Neural crest cell (in vitro differentiated cells): ENCODE data around the gene DGKZ. TPM values are rescaled to one million over a fixed set of nuclear protein-coding genes. Genes with fewer than 3 reads are reported as not detected.
A peak's percentile ranks its signal among the peaks of the same experiment; 100 is the strongest.

Source experiments
- DNase-seq: peaks from one replicate; pipeline ENCODE4 v3.0.0; 2021; ENCODE audit warnings: low read depth, mixed read lengths, low spot score
- H3K27ac Mint-ChIP-seq: one replicate; pipeline ENCODE4 v1.8.0; 2021; ENCODE audit warnings: mild to moderate bottlenecking, mixed read lengths; ENCODE audit not compliant: unreplicated experiment
- H3K27me3 Mint-ChIP-seq: 2 replicates; pipeline ENCODE4 v1.8.0; 2021; ENCODE audit warnings: low read depth, mild to moderate bottlenecking, mixed read lengths
- H3K36me3 Mint-ChIP-seq: 2 replicates; pipeline ENCODE4 v1.8.0; 2021; ENCODE audit warnings: low read depth, mild to moderate bottlenecking, mixed read lengths
- H3K4me1 Mint-ChIP-seq: 2 replicates; pipeline ENCODE4 v1.8.0; 2021; ENCODE audit warnings: mixed read lengths
- H3K4me3 Mint-ChIP-seq: one replicate; pipeline ENCODE4 v1.8.0; 2021; ENCODE audit warnings: mild to moderate bottlenecking, mixed read lengths
- H3K9me3 Mint-ChIP-seq: 2 replicates; pipeline ENCODE4 v1.8.0; 2021; ENCODE audit warnings: mixed read lengths
- total RNA-seq: library from RNA; stranded (reverse); gene quantifications from 2 replicates; pipeline ENCODE4 v1.2.1, GENCODE V29; 2021
- TF ChIP-seq, protein P1 (sequence below): fragments of 200-600 bp; sonication (generic); conservative IDR thresholded peaks from 2 replicates; pipeline ENCODE4 v1.5.0; 2021; ENCODE audit warnings: antibody characterized with exemption, mild to moderate bottlenecking

The DGKZ gene
- total RNA-seq, 1 donor from 2014 or later, result 60.1 TPM

DNA sequence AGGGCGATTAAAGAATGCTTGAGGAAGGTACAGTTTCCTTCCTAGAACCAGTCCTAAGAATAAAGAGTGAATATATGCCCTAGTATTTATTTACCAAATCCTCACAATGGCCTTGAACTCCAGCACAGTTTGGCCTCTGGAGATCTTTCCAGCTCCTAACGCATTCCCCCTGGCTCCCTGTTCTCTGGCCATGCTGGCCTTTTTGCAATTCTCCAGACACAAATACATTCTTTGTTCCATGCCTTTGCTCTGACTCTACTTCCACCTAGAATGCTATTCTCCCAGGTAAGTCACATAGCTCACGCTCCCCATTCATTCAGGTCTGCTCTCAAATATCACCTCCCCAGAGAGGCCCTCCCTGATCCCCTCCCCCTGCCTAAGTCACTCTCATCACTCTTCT is 3.7 kb upstream of the DGKZ start:
- H3K27ac Mint-ChIP-seq, result peak overlapping the region; percentile 65
- no peaks in the 10 kb centered on the region for H3K36me3 Mint-ChIP-seq
- DNase-seq, result no peak
- H3K9me3 Mint-ChIP-seq, result no peaks in the 10 kb centered on the region
- TF ChIP-seq, protein P1, sequence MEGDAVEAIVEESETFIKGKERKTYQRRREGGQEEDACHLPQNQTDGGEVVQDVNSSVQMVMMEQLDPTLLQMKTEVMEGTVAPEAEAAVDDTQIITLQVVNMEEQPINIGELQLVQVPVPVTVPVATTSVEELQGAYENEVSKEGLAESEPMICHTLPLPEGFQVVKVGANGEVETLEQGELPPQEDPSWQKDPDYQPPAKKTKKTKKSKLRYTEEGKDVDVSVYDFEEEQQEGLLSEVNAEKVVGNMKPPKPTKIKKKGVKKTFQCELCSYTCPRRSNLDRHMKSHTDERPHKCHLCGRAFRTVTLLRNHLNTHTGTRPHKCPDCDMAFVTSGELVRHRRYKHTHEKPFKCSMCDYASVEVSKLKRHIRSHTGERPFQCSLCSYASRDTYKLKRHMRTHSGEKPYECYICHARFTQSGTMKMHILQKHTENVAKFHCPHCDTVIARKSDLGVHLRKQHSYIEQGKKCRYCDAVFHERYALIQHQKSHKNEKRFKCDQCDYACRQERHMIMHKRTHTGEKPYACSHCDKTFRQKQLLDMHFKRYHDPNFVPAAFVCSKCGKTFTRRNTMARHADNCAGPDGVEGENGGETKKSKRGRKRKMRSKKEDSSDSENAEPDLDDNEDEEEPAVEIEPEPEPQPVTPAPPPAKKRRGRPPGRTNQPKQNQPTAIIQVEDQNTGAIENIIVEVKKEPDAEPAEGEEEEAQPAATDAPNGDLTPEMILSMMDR, result no peak
- peaks cover 57% of the 10 kb centered on the region for H3K4me1 Mint-ChIP-seq
- peak overlapping the region; percentile 42 for H3K4me3 Mint-ChIP-seq
- peaks cover 10% of the 10 kb centered on the region for H3K27me3 Mint-ChIP-seq

DNA sequence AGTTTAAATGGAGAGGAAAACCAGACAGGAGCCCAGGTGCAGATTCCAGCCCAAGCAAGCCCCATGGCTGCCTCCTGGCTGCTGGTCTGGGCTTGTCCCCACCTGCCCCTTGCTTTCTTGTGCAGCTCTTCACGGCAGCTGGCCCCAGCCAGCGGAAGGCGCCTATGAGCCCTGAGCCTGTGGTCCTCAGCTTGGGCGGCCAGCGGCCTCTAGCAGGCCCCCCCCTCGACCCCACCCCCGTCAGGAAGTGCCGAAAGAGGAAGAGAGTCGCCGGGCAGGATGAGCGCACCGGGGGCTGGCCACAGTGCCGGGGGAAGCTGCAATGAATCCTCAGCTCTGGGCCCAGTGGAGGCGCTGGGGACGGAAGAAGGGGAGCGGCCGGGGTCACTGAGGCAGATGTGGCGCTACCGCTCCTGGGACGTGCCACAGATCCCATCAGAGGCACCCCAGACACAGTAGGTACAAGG is 2.1 kb upstream of the DGKZ start:
- no peak overlapping the region for H3K27ac Mint-ChIP-seq
- peak overlapping the region; percentile 79 for H3K4me3 Mint-ChIP-seq
- H3K4me1 Mint-ChIP-seq, result peaks cover 47% of the 10 kb centered on the region
- no peak for DNase-seq
- peaks cover 10% of the 10 kb centered on the region for H3K27me3 Mint-ChIP-seq
- H3K9me3 Mint-ChIP-seq, result no peaks in the 10 kb centered on the region
- TF ChIP-seq, protein P1, result no peak
- H3K36me3 Mint-ChIP-seq, result no peaks in the 10 kb centered on the region

DNA sequence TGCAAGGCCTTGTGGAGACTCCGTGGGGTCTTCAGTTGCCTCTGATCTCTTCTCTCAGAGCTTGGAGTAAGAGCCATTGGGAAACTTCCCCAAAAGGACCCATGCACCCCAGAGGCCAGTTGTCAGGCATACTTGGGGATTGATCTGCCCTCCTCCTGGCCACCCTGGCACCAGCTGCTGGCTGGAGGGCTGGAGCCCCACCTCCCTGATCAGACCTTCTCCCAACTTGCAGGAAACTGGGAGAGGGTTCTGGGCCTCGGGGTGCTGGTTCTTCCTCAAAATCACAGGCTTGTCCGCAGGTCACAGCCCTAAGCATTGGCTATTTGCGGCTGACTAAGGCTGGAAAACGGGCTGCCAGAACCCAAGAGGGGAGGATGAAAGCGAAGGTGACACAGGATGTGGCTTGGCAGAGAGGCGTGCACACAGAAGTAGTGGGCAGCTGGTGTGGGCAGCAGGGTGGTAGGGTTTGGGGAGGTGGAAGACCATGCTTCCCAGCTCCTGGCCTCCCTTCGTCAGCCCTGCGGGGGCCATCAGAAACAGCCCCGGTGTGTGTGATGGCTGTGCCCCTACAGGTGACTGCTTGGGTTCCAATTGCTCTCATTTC is 1.3 kb upstream of the DGKZ start:
- Mint-ChIP-seq H3K27me3 (peaks cover 10% of the 10 kb centered on the region), H3K36me3 (no peaks in the 10 kb centered on the region)

DNA sequence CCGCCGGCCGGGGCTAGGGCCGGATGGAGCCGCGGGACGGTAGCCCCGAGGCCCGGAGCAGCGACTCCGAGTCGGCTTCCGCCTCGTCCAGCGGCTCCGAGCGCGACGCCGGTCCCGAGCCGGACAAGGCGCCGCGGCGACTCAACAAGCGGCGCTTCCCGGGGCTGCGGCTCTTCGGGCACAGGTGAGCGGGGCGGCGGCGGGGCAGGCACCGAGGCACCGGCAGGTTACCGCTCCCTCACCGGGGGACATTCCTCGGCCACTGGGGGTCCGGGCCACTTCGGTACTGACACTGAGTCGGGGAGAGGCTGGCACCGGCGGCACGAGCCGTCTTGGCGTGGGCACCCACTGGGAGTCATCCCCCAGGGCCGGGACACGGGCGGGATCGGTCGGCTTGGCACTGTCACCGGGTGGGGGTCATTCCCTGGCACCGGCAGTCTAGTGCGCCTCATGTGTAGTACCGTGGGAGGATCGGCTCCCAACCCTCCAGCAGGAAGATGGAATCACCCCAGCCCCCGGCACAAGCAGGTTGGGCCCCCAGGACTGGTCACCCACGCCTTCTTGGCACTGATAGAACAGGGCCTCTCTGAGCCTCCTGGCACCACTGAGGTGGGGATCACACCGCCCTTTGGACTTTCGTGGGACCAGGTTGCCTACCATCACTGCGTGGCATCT is 511 bp downstream of the DGKZ start:
- H3K4me3 Mint-ChIP-seq, result peak overlapping the region; percentile 90
- no peak overlapping the region for H3K27ac Mint-ChIP-seq
- no peaks in the 10 kb centered on the region for H3K9me3 Mint-ChIP-seq
- no peaks in the 10 kb centered on the region for H3K36me3 Mint-ChIP-seq
- peaks cover 10% of the 10 kb centered on the region for H3K27me3 Mint-ChIP-seq
- TF ChIP-seq, protein P1, result no peak
- no peak for DNase-seq
- H3K4me1 Mint-ChIP-seq, result peaks cover 42% of the 10 kb centered on the region

More for the DNA sequence above, 1.3 kb upstream of the DGKZ start:
- Mint-ChIP-seq H3K4me3 (peak overlapping the region; percentile 85), H3K27ac (no peak overlapping the region), H3K9me3 (no peaks in the 10 kb centered on the region), H3K4me1 (peaks cover 46% of the 10 kb centered on the region)
- DNase-seq, result no peak
- TF ChIP-seq, protein P1, result no peak

DNA sequence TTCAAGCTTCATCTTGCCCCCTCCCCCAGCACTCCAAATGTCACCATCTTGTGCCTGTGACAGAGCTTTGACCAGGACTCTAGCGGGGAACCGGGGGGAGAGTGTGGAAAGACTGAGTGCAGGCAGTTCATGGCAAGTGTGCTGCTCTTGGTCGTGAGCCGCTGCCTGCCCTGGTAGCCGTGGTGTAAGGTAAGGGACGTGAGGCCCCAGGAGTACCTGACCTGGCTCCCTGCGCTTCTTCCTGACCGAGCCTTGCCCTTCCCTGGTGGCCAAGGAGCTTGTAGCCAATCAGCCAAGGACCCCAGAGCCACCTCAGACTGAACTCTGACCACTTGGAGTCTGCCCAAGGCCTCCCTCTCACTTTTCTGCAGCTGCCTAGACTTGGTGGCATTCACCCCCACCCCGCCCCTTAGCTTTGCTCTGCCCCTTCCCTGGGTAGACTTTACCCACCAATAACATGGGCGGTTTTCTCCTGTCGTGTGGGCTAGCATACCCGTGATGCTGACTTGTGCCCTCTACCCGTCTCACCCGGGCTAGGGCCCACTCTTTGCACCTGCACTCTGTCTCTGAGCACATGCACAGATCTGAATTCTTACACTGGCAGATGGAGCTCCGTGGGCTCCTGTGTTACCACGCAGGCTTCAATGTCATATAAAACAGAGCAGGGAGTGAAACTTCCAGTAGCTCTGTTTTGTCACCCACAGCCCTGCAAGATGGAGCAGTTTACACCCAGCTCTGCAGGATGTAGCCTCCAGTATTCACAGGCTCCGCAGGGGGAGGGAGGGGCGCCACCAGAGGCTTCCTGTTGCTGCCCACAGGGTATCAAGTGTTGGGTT is 1.5 kb downstream of the DGKZ start:
- no peak for DNase-seq
- Mint-ChIP-seq H3K4me3 (peak overlapping the region; percentile 90), H3K27ac (peak overlapping the region; percentile 57), H3K4me1 (peaks cover 40% of the 10 kb centered on the region), H3K27me3 (peaks cover 10% of the 10 kb centered on the region), H3K36me3 (no peaks in the 10 kb centered on the region), H3K9me3 (no peaks in the 10 kb centered on the region)
- TF ChIP-seq, protein P1, result no peak
